Stimulated activated naive CD8-positive, alpha-beta T cell treated with anti-CD3 and anti-CD28 coated beads, Interleukin-15, Interleukin-2, amounts not matched to agents 100 ng/mL and 50 ng/mL, for 24 hours (primary cell): ENCODE results near the gene STMN3.
A peak's percentile ranks its signal among the peaks of the same experiment; 100 is the strongest.
"Not testable (repeated sequence)": the region's sequence is repeated elsewhere in the genome, so short reads cannot be mapped to it uniquely, and the experiment has no call there.

Experiments
- H3K27ac Mint-ChIP-seq: one replicate; pipeline ENCODE4 v1.8.0; 2021; ENCODE audit warnings: mild to moderate bottlenecking, mixed read lengths
- H3K27me3 Mint-ChIP-seq: one replicate; pipeline ENCODE4 v1.8.0; 2021; ENCODE audit warnings: mixed read lengths
- H3K36me3 Mint-ChIP-seq: one replicate; pipeline ENCODE4 v1.8.0; 2021; ENCODE audit warnings: low read depth, mixed read lengths
- H3K4me1 Mint-ChIP-seq: one replicate; pipeline ENCODE4 v1.8.0; 2021; ENCODE audit warnings: low read depth, mixed read lengths
- H3K4me3 Mint-ChIP-seq: one replicate; pipeline ENCODE4 v1.8.0; 2021; ENCODE audit warnings: mild to moderate bottlenecking, mixed read lengths
- H3K9me3 Mint-ChIP-seq: one replicate; pipeline ENCODE4 v1.8.0; 2021; ENCODE audit warnings: mixed read lengths

STMN3 gene

GRCh38 chr20:63641792-63642523 is 11.3 kb downstream of the STMN3 start:
- H3K4me3 Mint-ChIP-seq, result peak overlapping the region; percentile 62
- H3K27ac Mint-ChIP-seq, result no peak overlapping the region
- no peaks in the 10 kb centered on the region for H3K27me3 Mint-ChIP-seq
- no peaks in the 10 kb centered on the region for H3K36me3 Mint-ChIP-seq
- H3K9me3 Mint-ChIP-seq, result no peaks in the 10 kb centered on the region
- H3K4me1 Mint-ChIP-seq, result peaks cover 33% of the 10 kb centered on the region

- H3K4me1 Mint-ChIP-seq, result peaks cover 38% of the 10 kb centered on the region
- H3K4me3 Mint-ChIP-seq, result peak overlapping the region; percentile 62
- no peaks in the 10 kb centered on the region for H3K36me3 Mint-ChIP-seq
- H3K27me3 Mint-ChIP-seq, result no peaks in the 10 kb centered on the region
- H3K27ac Mint-ChIP-seq, result no peak overlapping the region
- H3K9me3 Mint-ChIP-seq, result no peaks in the 10 kb centered on the region
Measured at GRCh38 chr20:63641146-63641791, 12.0 kb downstream of the STMN3 start.

- Mint-ChIP-seq H3K4me3 (peak overlapping the region; percentile 87), H3K27ac (peak overlapping the region; percentile 61), H3K4me1 (peaks cover 44% of the 10 kb centered on the region)
- H3K9me3 Mint-ChIP-seq, H3K27me3 Mint-ChIP-seq, H3K36me3 Mint-ChIP-seq: not testable (repeated sequence)
Measured at GRCh38 chr20:63640686-63641085, 12.5 kb downstream of the STMN3 start.

- H3K9me3 Mint-ChIP-seq, result no peaks in the 10 kb centered on the region
- peaks cover 50% of the 10 kb centered on the region for H3K4me1 Mint-ChIP-seq
- peak overlapping the region; percentile 87 for H3K4me3 Mint-ChIP-seq
- peak overlapping the region; percentile 98 for H3K27ac Mint-ChIP-seq
- no peaks in the 10 kb centered on the region for H3K36me3 Mint-ChIP-seq
- no peaks in the 10 kb centered on the region for H3K27me3 Mint-ChIP-seq
Measured at GRCh38 chr20:63640086-63640485, 13.1 kb downstream of the STMN3 start.

GRCh38 chr20:63639093-63639975 is 13.9 kb downstream of the STMN3 start:
- Mint-ChIP-seq H3K36me3 (no peaks in the 10 kb centered on the region), H3K4me3 (peak overlapping the region; percentile 87), H3K4me1 (peaks cover 58% of the 10 kb centered on the region)

GRCh38 chr20:63636752-63637628 is 16.2 kb downstream of the STMN3 start:
- Mint-ChIP-seq H3K4me3 (no peak overlapping the region), H3K27ac (no peak overlapping the region), H3K4me1 (peaks cover 70% of the 10 kb centered on the region), H3K27me3 (no peaks in the 10 kb centered on the region), H3K9me3 (no peaks in the 10 kb centered on the region), H3K36me3 (no peaks in the 10 kb centered on the region)

More at GRCh38 chr20:63639093-63639975, 13.9 kb downstream of the STMN3 start:
- Mint-ChIP-seq H3K27me3 (no peaks in the 10 kb centered on the region), H3K27ac (peak overlapping the region; percentile 98), H3K9me3 (no peaks in the 10 kb centered on the region)

- no peaks in the 10 kb centered on the region for H3K27me3 Mint-ChIP-seq
- H3K27ac Mint-ChIP-seq, result peak overlapping the region; percentile 85
Measured at GRCh38 chr20:63635431-63636141, 17.6 kb downstream of the STMN3 start.

GRCh38 chr20:63633732-63634131 is 19.5 kb downstream of the STMN3 start:
- peaks cover 76% of the 10 kb centered on the region for H3K4me1 Mint-ChIP-seq
- H3K36me3 Mint-ChIP-seq, result peaks cover 4% of the 10 kb centered on the region

More at GRCh38 chr20:63635431-63636141, 17.6 kb downstream of the STMN3 start:
- Mint-ChIP-seq H3K36me3 (no peaks in the 10 kb centered on the region), H3K4me1 (peaks cover 77% of the 10 kb centered on the region), H3K4me3 (peak overlapping the region; percentile 61), H3K9me3 (no peaks in the 10 kb centered on the region)

GRCh38 chr20:63631426-63631825 is 21.8 kb downstream of the STMN3 start:
- H3K36me3 Mint-ChIP-seq, result peaks cover 11% of the 10 kb centered on the region
- H3K27me3 Mint-ChIP-seq, H3K4me3 Mint-ChIP-seq, H3K9me3 Mint-ChIP-seq: not testable (repeated sequence)
- peak overlapping the region; percentile 38 for H3K27ac Mint-ChIP-seq
- peaks cover 65% of the 10 kb centered on the region for H3K4me1 Mint-ChIP-seq

More at GRCh38 chr20:63633732-63634131, 19.5 kb downstream of the STMN3 start:
- no peaks in the 10 kb centered on the region for H3K9me3 Mint-ChIP-seq
- H3K27me3 Mint-ChIP-seq, result no peaks in the 10 kb centered on the region
- no peak overlapping the region for H3K27ac Mint-ChIP-seq
- no peak overlapping the region for H3K4me3 Mint-ChIP-seq

GRCh38 chr20:63630956-63631355 is 22.3 kb downstream of the STMN3 start:
- H3K27ac Mint-ChIP-seq, H3K4me3 Mint-ChIP-seq, H3K9me3 Mint-ChIP-seq, H3K27me3 Mint-ChIP-seq: not testable (repeated sequence)
- H3K36me3 Mint-ChIP-seq, result peaks cover 11% of the 10 kb centered on the region
- peaks cover 60% of the 10 kb centered on the region for H3K4me1 Mint-ChIP-seq

- H3K27me3 Mint-ChIP-seq, result no peaks in the 10 kb centered on the region
- H3K36me3 Mint-ChIP-seq, result peaks cover 11% of the 10 kb centered on the region
- H3K4me3 Mint-ChIP-seq, result peak overlapping the region; percentile 93
- peaks cover 40% of the 10 kb centered on the region for H3K4me1 Mint-ChIP-seq
- H3K9me3 Mint-ChIP-seq, result no peaks in the 10 kb centered on the region
- peak overlapping the region; percentile 96 for H3K27ac Mint-ChIP-seq
Measured at GRCh38 chr20:63628246-63628975, 24.8 kb downstream of the STMN3 start.

- Mint-ChIP-seq H3K27me3 (no peaks in the 10 kb centered on the region), H3K4me3 (peak overlapping the region; percentile 93), H3K36me3 (peaks cover 14% of the 10 kb centered on the region), H3K27ac (peak overlapping the region; percentile 96), H3K4me1 (peaks cover 36% of the 10 kb centered on the region), H3K9me3 (no peaks in the 10 kb centered on the region)
Measured at GRCh38 chr20:63627751-63628245, 25.4 kb downstream of the STMN3 start.

GRCh38 chr20:63627129-63627750 is 26.0 kb downstream of the STMN3 start:
- H3K27me3 Mint-ChIP-seq, result no peaks in the 10 kb centered on the region
- H3K27ac Mint-ChIP-seq, result peak overlapping the region; percentile 96
- peaks cover 18% of the 10 kb centered on the region for H3K36me3 Mint-ChIP-seq
- H3K4me3 Mint-ChIP-seq, result peak overlapping the region; percentile 93
- peaks cover 39% of the 10 kb centered on the region for H3K4me1 Mint-ChIP-seq
- no peaks in the 10 kb centered on the region for H3K9me3 Mint-ChIP-seq
